ENCODE data around the gene VILL. TPM values are rescaled to one million over a fixed set of nuclear protein-coding genes. Genes with fewer than 3 reads are reported as not detected.
"Not testable (repeated sequence)": the region's sequence is repeated elsewhere in the genome, so short reads cannot be mapped to it uniquely, and the experiment has no call there.

The VILL gene
- total RNA-seq, 2 experiments from 2014 or later = 13.2 to 23.5 TPM

- no TSS peak for BruUV-seq (replicated peaks)
- ChIA-PET CTCF (ENCODE audit: unreplicated experiment) (interaction anchor here (0.6 kb wide), 2 partner anchors 12 to 695 kb away, joined by 3 read pairs; no protein-coding TSS in a partner anchor), POLR2A (no interaction called here)
- Histone ChIP-seq H3K27ac (ENCODE audit: low read depth, low read length, poor library complexity, severe bottlenecking) (no peak overlapping the region), H3K4me2 (ENCODE audit: low read length) (no peak overlapping the region), H4K20me1 (ENCODE audit: insufficient read depth, low read length) (no peaks in the 10 kb centered on the region), H3K36me3 (ENCODE audit: insufficient read depth, low read length) (no peaks in the 10 kb centered on the region), H3K9me2 (ENCODE audit: insufficient read depth, low read length) (no peaks in the 10 kb centered on the region), H3K4me1 (ENCODE audit: insufficient read depth, low read length, poor library complexity, severe bottlenecking) (peaks cover 3% of the 10 kb centered on the region), H3K4me3 (ENCODE audit: low read depth, low read length, poor library complexity, severe bottlenecking) (no peak overlapping the region), H2AFZ (ENCODE audit: low read length) (no peak overlapping the region), H3K79me2 (ENCODE audit: insufficient read depth, low read depth, low read length) (no peaks in the 10 kb centered on the region), H3K9me3 (ENCODE audit: low read length) (no peaks in the 10 kb centered on the region)
- TF ChIP-seq CTCF (conservative IDR thresholded peaks at IDR 0.05; ENCODE audit: low read length) (no peak), EZH2phosphoT487 (IDR thresholded peaks at IDR 0.05; ENCODE audit: borderline replicate concordance, low read depth, low read length) (no peak)
- intact Hi-C loops (cut with micrococcal nuclease; ENCODE audit: unreplicated experiment) = no loop called here
- no peak for DNase-seq (ENCODE audit: low spot score)
These were observed 3.9 kb upstream of the VILL start for GRCh38 chr3:37986479-37987314.

GRCh38 chr3:37987315-37987697, 3.3 kb upstream of the VILL start:
- H3K36me3 ChIP-seq (ENCODE audit: insufficient read depth, low read length) = no peaks in the 10 kb centered on the region
- no peak for TF ChIP-seq EZH2phosphoT487 (IDR thresholded peaks at IDR 0.05; ENCODE audit: borderline replicate concordance, low read depth, low read length)
- no peak for TF ChIP-seq CTCF (conservative IDR thresholded peaks at IDR 0.05; ENCODE audit: low read length)
- CTCF ChIA-PET (ENCODE audit: unreplicated experiment) = interaction anchor here (0.6 kb wide), 1 partner anchor 13 kb away, joined by 3 read pairs; no protein-coding TSS in a partner anchor
- no peak overlapping the region for H3K27ac ChIP-seq (ENCODE audit: low read depth, low read length, poor library complexity, severe bottlenecking)
- H3K4me3 ChIP-seq (ENCODE audit: low read depth, low read length, poor library complexity, severe bottlenecking) = no peak overlapping the region
- intact Hi-C loops (cut with micrococcal nuclease; ENCODE audit: unreplicated experiment) = no loop called here
- no peak overlapping the region for H2AFZ ChIP-seq (ENCODE audit: low read length)
- H4K20me1 ChIP-seq (ENCODE audit: insufficient read depth, low read length) = no peaks in the 10 kb centered on the region
- H3K9me2 ChIP-seq (ENCODE audit: insufficient read depth, low read length) = no peaks in the 10 kb centered on the region
- no peaks in the 10 kb centered on the region for H3K9me3 ChIP-seq (ENCODE audit: low read length)
- DNase-seq (ENCODE audit: low spot score) = no peak
- POLR2A ChIA-PET = no interaction called here
- H3K79me2 ChIP-seq (ENCODE audit: insufficient read depth, low read depth, low read length) = no peaks in the 10 kb centered on the region
- H3K4me2 ChIP-seq (ENCODE audit: low read length) = no peak overlapping the region
- H3K4me1 ChIP-seq (ENCODE audit: insufficient read depth, low read length, poor library complexity, severe bottlenecking) = peaks cover 3% of the 10 kb centered on the region
- BruUV-seq (replicated peaks) = no TSS peak

- Histone ChIP-seq H3K36me3 (ENCODE audit: insufficient read depth, low read length) (no peaks in the 10 kb centered on the region), H3K4me2 (ENCODE audit: low read length) (no peak overlapping the region), H3K27ac (ENCODE audit: low read depth, low read length, poor library complexity, severe bottlenecking) (no peak overlapping the region), H3K79me2 (ENCODE audit: insufficient read depth, low read depth, low read length) (no peaks in the 10 kb centered on the region), H3K9me2 (ENCODE audit: insufficient read depth, low read length) (no peaks in the 10 kb centered on the region), H2AFZ (ENCODE audit: low read length) (no peak overlapping the region), H4K20me1 (ENCODE audit: insufficient read depth, low read length) (no peaks in the 10 kb centered on the region), H3K4me3 (ENCODE audit: low read depth, low read length, poor library complexity, severe bottlenecking) (no peak overlapping the region), H3K9me3 (ENCODE audit: low read length) (no peaks in the 10 kb centered on the region), H3K4me1 (ENCODE audit: insufficient read depth, low read length, poor library complexity, severe bottlenecking) (peaks cover 3% of the 10 kb centered on the region)
- intact Hi-C loops (cut with micrococcal nuclease; ENCODE audit: unreplicated experiment) = no loop called here
- ChIA-PET CTCF (ENCODE audit: unreplicated experiment) (interaction anchor here (0.6 kb wide), 1 partner anchor 13 kb away, joined by 3 read pairs; no protein-coding TSS in a partner anchor), POLR2A (no interaction called here)
- BruUV-seq (replicated peaks) = no TSS peak
- no peak for DNase-seq (ENCODE audit: low spot score)
- TF ChIP-seq CTCF (conservative IDR thresholded peaks at IDR 0.05; ENCODE audit: low read length) = no peak
- TF ChIP-seq EZH2phosphoT487 (IDR thresholded peaks at IDR 0.05; ENCODE audit: borderline replicate concordance, low read depth, low read length) = no peak
These were observed 2.8 kb upstream of the VILL start for GRCh38 chr3:37987751-37988179.

- H3K4me1 ChIP-seq (ENCODE audit: insufficient read depth, low read length, poor library complexity, severe bottlenecking); CTCF ChIA-PET (ENCODE audit: unreplicated experiment); H2AFZ ChIP-seq (ENCODE audit: low read length); H3K79me2 ChIP-seq (ENCODE audit: insufficient read depth, low read depth, low read length); DNase-seq (ENCODE audit: low spot score); H3K9me2 ChIP-seq (ENCODE audit: insufficient read depth, low read length); H3K27ac ChIP-seq (ENCODE audit: low read depth, low read length, poor library complexity, severe bottlenecking); H3K9me3 ChIP-seq (ENCODE audit: low read length); intact Hi-C loops (cut with micrococcal nuclease; ENCODE audit: unreplicated experiment); H3K36me3 ChIP-seq (ENCODE audit: insufficient read depth, low read length); H3K4me3 ChIP-seq (ENCODE audit: low read depth, low read length, poor library complexity, severe bottlenecking); BruUV-seq (replicated peaks); H4K20me1 ChIP-seq (ENCODE audit: insufficient read depth, low read length); POLR2A ChIA-PET; H3K4me2 ChIP-seq (ENCODE audit: low read length): not testable (repeated sequence)
These were observed 2.2 kb upstream of the VILL start for GRCh38 chr3:37988376-37988775.

All from OCI-LY7 (cell line).